HepG2 (cell line): Measurements from ENCODE around the gene PDZD8.

Source experiments
- CC2D1A ChIP-seq: sonication (generic); formaldehyde crosslinking; IDR thresholded peaks from 2 replicates; pipeline ENCODE4 v1.8.1; 2023; ENCODE audit warnings: mild to moderate bottlenecking, missing genetic modification reagents
- JUND ChIP-seq: sonication (generic); formaldehyde crosslinking; IDR thresholded peaks from 2 replicates; pipeline ENCODE4 v1.8.0; 2022; ENCODE audit warnings: mild to moderate bottlenecking, missing genetic modification reagents
- KAT2B ChIP-seq: fragments of 150-350 bp; IDR thresholded peaks from 2 replicates; pipeline ENCODE4 v1.6.1; 2014; ENCODE audit warnings: low read depth, low read length, borderline replicate concordance
- RAD21 ChIP-seq: fragments of 450-650 bp; formaldehyde crosslinking; IDR thresholded peaks from 2 replicates; pipeline ENCODE4 v1.5.0; 2020; ENCODE audit warnings: mild to moderate bottlenecking
- RFX5 ChIP-seq: IDR thresholded peaks from 2 replicates; pipeline ENCODE4 v1.6.1; 2011; ENCODE audit warnings: low read depth, low read length, improper control_type of control experiment
- RNF2 ChIP-seq: fragments of 450-650 bp; conservative IDR thresholded peaks from 2 replicates; pipeline ENCODE4 v1.6.1; 2016; ENCODE audit warnings: low read depth
- SP2 ChIP-seq: sonication (generic); formaldehyde crosslinking; IDR thresholded peaks from 2 replicates; pipeline ENCODE4 v1.5.1; 2020; ENCODE audit warnings: mild to moderate bottlenecking, missing genetic modification reagents
- TAF1 ChIP-seq: sonication (generic); formaldehyde crosslinking; IDR thresholded peaks from 2 replicates; pipeline ENCODE4 v1.4.0; 2020; ENCODE audit warnings: missing genetic modification reagents
- ZFP1 ChIP-seq: IDR thresholded peaks from 2 replicates; pipeline ENCODE4 v1.6.1; 2016
- ZNF12 ChIP-seq: sonication (generic); formaldehyde crosslinking; IDR thresholded peaks from 2 replicates; pipeline ENCODE4 v1.5.0; 2020; ENCODE audit warnings: missing genetic modification reagents
- ZNF207 ChIP-seq: fragments of 450-650 bp; IDR thresholded peaks from 2 replicates; pipeline ENCODE4 v1.6.1; 2016; ENCODE audit warnings: antibody characterized with exemption, borderline replicate concordance
- ZNF543 ChIP-seq: sonication (generic); formaldehyde crosslinking; IDR thresholded peaks from 2 replicates; pipeline ENCODE4 v1.4.0; 2020; ENCODE audit warnings: mild to moderate bottlenecking, missing genetic modification reagents
- ZSCAN20 ChIP-seq: sonication (generic); formaldehyde crosslinking; IDR thresholded peaks from 2 replicates; pipeline ENCODE4 v1.4.0; 2020; ENCODE audit warnings: missing genetic modification reagents, mild to moderate bottlenecking, borderline replicate concordance
- TF ChIP-seq, protein P1 (sequence below): sonication (generic); formaldehyde crosslinking; IDR thresholded peaks from 2 replicates; pipeline ENCODE4 v1.5.0; 2020; ENCODE audit warnings: mild to moderate bottlenecking, missing genetic modification reagents, moderate library complexity

DNA sequence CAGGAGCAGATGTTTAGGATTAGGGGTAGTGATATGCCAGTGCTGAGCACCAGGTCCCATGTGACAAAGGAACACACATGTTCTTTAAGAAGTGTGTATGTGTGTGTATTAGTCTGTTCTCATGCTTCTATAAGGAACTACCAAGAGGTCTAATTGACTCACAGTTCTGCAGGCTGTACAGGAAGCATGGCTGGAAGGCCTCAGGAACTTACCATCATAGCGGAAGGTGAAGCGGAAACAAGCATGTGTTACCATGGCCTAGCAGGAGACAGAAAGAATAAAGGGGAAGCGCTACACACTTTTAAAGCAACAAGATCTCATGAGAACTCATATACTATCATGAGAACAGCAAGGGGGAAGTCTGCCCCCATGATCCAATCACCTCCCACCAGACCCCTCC is 22.8 kb upstream of the PDZD8 start:
- TF ChIP-seq, protein P1, sequence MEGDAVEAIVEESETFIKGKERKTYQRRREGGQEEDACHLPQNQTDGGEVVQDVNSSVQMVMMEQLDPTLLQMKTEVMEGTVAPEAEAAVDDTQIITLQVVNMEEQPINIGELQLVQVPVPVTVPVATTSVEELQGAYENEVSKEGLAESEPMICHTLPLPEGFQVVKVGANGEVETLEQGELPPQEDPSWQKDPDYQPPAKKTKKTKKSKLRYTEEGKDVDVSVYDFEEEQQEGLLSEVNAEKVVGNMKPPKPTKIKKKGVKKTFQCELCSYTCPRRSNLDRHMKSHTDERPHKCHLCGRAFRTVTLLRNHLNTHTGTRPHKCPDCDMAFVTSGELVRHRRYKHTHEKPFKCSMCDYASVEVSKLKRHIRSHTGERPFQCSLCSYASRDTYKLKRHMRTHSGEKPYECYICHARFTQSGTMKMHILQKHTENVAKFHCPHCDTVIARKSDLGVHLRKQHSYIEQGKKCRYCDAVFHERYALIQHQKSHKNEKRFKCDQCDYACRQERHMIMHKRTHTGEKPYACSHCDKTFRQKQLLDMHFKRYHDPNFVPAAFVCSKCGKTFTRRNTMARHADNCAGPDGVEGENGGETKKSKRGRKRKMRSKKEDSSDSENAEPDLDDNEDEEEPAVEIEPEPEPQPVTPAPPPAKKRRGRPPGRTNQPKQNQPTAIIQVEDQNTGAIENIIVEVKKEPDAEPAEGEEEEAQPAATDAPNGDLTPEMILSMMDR (CRISPR knock-in tag): no peak
- no peak for TF ChIP-seq ZFP1
- no peak for TF ChIP-seq ZNF12 (CRISPR knock-in tag)
- TF ChIP-seq ZSCAN20: no peak
- TF ChIP-seq CC2D1A (CRISPR knock-in tag): no peak
- TF ChIP-seq RNF2: no peak
- no peak for TF ChIP-seq RAD21 (CRISPR knock-in tag)
- TF ChIP-seq KAT2B: no peak
- TF ChIP-seq ZNF543: no peak
- TF ChIP-seq TAF1 (CRISPR knock-in tag): no peak
- no peak for TF ChIP-seq JUND (CRISPR knock-in tag)
- TF ChIP-seq RFX5: no peak
- no peak for TF ChIP-seq ZNF207
- TF ChIP-seq SP2: no peak
